ENCODE results near the gene PRXL2C. TPM values are rescaled to one million over a fixed set of nuclear protein-coding genes. Genes with fewer than 3 reads are reported as not detected.

Gene PRXL2C
- total and polyA plus RNA-seq, 9 of the 15 experiments (the other 6 are each of a cell fraction or from before 2014, with no cell fraction given), result 3.6 to 15.3 (median 10.6) TPM

DNA sequence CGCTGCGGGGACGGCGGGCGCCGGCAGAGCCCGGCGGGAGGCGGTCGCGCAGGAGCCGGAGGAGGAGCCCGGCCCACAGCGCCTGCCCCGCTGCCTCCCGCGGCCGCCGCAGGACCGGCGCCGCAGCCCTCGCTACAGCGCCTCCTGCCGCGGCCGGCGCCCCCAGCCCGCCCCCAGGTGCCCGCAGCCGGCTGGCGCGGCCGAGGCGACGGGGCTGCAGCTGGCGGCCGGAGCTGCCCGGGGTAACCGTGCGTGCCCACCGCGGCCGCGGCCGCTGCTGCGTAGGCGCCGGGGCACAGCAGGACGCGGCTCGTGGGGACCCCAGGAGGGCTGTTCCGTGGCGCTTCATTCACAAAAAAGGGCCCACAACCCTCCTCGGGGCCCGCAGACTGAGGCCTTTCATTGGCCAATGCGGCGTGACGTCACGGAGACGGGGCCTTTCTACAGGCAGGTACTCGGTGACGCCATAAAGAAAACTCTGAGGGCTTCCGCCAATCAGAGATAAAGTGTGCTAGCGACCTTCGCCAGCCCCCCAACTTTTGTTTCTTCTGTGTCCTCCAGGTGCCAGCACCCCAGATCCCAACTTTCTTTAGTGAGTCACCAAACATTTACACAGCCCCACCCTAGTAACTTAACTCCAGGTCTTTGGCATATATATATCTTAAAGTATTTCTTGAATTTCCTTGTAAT, 35.5 kb downstream of the PRXL2C start, which contains the start of gene CDC14B (continued):
- TF ChIP-seq CSDE1 (IDR thresholded peaks at IDR 0.05) (peak in 1 of 2 experiments; percentile 44; a peak in 1 of 4 replicates), MTA3 (IDR thresholded peaks at IDR 0.05; ENCODE audit: borderline replicate concordance) (peak; percentile 94), SRF (CRISPR knock-in tag; IDR thresholded peaks at IDR 0.05) (no peak), TAF7 (tag; IDR thresholded peaks at IDR 0.05) (no peak), POLR2B (IDR thresholded peaks at IDR 0.05; ENCODE audit: low read depth, partially characterized antibody) (no peak), NCOA4 (IDR thresholded peaks at IDR 0.05; ENCODE audit: partially characterized antibody) (no peak), GTF2F1 (IDR thresholded peaks at IDR 0.05; ENCODE audit: low read depth, low read length) (no peak), RBFOX2 (IDR thresholded peaks at IDR 0.05; ENCODE audit: low read depth, low read length) (peak; percentile 48; the same call in 1 of the 2 replicates), FIP1L1 (IDR thresholded peaks at IDR 0.05; ENCODE audit: low read depth, low read length, poor library complexity, severe bottlenecking) (no peak), MBD2 (IDR thresholded peaks at IDR 0.05; ENCODE audit: borderline replicate concordance, low read depth) (peak; percentile 21; the same call in 1 of the 2 replicates), NR3C1 (CRISPR knock-in tag; IDR thresholded peaks at IDR 0.05) (no peak), ZNF24 (IDR thresholded peaks at IDR 0.05) (no peak), TFE3 (CRISPR knock-in tag; IDR thresholded peaks at IDR 0.05) (no peak), KAT8 (IDR thresholded peaks at IDR 0.05; ENCODE audit: low read depth) (no peak), ZNF695 (CRISPR knock-in tag; IDR thresholded peaks at IDR 0.05) (no peak), ZNF518B (CRISPR knock-in tag; IDR thresholded peaks at IDR 0.05) (no peak), MAFF (IDR thresholded peaks at IDR 0.05; ENCODE audit: low read length) (no peak), ZC3H8 (IDR thresholded peaks at IDR 0.05) (no peak), STAT5A (IDR thresholded peaks at IDR 0.05; ENCODE audit: borderline replicate concordance, low read length) (no peak), C11orf30 (IDR thresholded peaks at IDR 0.05; ENCODE audit: low read depth) (no peak), ZNF75A (CRISPR knock-in tag; IDR thresholded peaks at IDR 0.05) (no peak)
